DOHH2 (cell line): ENCODE measurements around the gene GGT6.

ENCODE experiments used
- CTCF ChIP-seq: fragments of 200-600 bp; sonication (generic); IDR thresholded peaks from one replicate; pipeline ENCODE4 v1.5.1; 2014; ENCODE audit warnings: antibody characterized with exemption, mild to moderate bottlenecking, low read depth, low read length; ENCODE audit not compliant: poor library complexity, severe bottlenecking
- EZH2phosphoT487 ChIP-seq: fragments of 200-600 bp; sonication (generic); IDR thresholded peaks from 2 replicates; pipeline ENCODE4 v1.6.1; 2017; ENCODE audit warnings: borderline replicate concordance, mild to moderate bottlenecking, antibody characterized with exemption, low read length, moderate library complexity, mixed read lengths

GRCh38 chr17:4574448-4575045, 14.2 kb upstream of the GGT6 start:
- TF ChIP-seq CTCF = no peak
- no peak for TF ChIP-seq EZH2phosphoT487
